ENCODE data around the gene S100A16.
"Not testable (repeated sequence)": the region's sequence is repeated elsewhere in the genome, so short reads cannot be mapped to it uniquely, and the experiment has no call there.

S100A16 gene

DNA sequence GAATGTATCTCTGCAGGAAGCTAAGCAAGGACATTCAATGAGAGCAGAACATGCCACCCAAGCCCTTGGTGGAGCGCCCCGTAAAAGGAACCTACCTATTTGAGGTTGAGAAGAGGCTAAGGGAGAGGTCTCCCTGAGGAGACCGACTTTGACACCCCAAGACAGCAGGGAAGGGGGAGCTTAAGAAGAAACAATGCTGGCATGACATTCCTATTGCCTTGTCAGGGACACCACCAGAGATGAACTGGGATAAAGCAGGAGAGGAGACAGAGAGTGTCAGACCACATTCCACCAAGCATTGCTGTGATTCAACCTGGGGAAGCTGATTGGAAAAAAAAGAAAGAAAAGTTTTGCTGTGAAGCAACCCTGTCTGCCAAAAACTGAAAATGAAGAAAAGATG is 34.0 kb downstream of the S100A16 start:
- H3K4me3 ChIP-seq (ENCODE audit: low read depth, low read length), result no peak overlapping the region
- TF ChIP-seq, protein P1, sequence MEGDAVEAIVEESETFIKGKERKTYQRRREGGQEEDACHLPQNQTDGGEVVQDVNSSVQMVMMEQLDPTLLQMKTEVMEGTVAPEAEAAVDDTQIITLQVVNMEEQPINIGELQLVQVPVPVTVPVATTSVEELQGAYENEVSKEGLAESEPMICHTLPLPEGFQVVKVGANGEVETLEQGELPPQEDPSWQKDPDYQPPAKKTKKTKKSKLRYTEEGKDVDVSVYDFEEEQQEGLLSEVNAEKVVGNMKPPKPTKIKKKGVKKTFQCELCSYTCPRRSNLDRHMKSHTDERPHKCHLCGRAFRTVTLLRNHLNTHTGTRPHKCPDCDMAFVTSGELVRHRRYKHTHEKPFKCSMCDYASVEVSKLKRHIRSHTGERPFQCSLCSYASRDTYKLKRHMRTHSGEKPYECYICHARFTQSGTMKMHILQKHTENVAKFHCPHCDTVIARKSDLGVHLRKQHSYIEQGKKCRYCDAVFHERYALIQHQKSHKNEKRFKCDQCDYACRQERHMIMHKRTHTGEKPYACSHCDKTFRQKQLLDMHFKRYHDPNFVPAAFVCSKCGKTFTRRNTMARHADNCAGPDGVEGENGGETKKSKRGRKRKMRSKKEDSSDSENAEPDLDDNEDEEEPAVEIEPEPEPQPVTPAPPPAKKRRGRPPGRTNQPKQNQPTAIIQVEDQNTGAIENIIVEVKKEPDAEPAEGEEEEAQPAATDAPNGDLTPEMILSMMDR (IDR thresholded peaks at IDR 0.05; ENCODE audit: borderline replicate concordance, insufficient read depth, low read depth, low read length), result no peak

DNA sequence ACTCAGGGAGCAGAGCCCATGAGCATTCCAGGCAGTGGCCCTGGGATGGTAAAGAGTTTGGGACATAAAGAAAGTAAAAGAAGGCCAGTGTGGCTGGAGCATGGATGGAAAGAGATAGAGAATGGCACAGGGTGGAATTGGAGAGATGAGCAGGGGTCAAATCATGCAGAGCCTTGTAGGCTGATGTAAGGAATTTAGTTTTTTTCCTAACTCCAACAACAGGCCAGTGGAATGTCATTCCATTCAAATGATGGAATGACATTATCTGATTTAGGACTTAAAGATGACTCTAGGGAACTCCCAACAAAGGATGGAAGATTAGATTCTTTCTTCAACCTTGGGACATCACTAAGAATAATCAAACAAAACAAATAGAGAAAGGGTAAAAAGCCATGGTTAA is 34.4 kb downstream of the S100A16 start:
- no peak overlapping the region for H3K4me3 ChIP-seq (ENCODE audit: low read depth, low read length)
- TF ChIP-seq, protein P1 (IDR thresholded peaks at IDR 0.05; ENCODE audit: borderline replicate concordance, insufficient read depth, low read depth, low read length), result no peak

GRCh38 chr1:153577624-153578051 is 35.3 kb downstream of the S100A16 start:
- H3K4me3 ChIP-seq (ENCODE audit: low read depth, low read length), result no peak overlapping the region
- TF ChIP-seq, protein P1 (IDR thresholded peaks at IDR 0.05; ENCODE audit: borderline replicate concordance, insufficient read depth, low read depth, low read length), result no peak

DNA sequence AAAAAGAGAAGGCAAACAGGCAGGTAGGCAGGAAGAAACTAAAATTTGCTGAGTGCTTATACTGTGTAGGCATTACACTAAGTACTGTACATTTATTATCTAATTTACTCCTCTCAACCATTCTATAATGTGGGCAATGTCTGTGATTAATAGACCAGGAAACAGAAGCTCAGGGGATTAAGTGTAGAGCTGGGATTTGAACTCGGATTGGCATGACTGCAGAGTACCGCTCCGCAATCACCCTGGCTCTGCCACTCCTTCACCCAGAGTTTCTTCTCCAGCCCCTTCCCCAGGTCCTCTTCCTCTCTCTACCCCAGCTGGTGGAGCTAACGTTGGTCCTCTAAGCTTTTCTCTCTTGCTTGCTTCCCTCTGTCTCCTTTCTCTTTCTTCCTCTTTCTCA is 35.8 kb downstream of the S100A16 start:
- H3K4me3 ChIP-seq (ENCODE audit: low read depth, low read length), result no peak overlapping the region
- TF ChIP-seq, protein P1 (IDR thresholded peaks at IDR 0.05; ENCODE audit: borderline replicate concordance, insufficient read depth, low read depth, low read length), result no peak

DNA sequence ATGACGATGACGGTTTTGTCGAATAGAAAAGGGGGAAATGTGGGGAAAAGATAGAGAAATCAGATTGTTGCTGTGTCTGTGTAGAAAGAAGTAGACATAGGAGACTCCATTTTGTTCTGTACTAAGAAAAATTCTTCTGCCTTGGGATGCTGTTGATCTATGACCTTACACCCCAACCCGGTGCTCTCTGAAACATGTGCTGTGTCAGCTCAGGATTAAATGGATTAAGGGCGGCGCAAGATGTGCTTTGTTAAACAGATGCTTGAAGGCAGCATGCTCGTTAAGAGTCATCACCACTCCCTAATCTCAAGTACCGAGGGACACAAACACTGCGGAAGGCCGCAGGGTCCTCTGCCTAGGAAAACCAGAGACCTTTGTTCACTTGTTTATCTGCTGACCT is 37.4 kb downstream of the S100A16 start:
- H3K4me3 ChIP-seq (ENCODE audit: low read depth, low read length), result not testable (repeated sequence)

DNA sequence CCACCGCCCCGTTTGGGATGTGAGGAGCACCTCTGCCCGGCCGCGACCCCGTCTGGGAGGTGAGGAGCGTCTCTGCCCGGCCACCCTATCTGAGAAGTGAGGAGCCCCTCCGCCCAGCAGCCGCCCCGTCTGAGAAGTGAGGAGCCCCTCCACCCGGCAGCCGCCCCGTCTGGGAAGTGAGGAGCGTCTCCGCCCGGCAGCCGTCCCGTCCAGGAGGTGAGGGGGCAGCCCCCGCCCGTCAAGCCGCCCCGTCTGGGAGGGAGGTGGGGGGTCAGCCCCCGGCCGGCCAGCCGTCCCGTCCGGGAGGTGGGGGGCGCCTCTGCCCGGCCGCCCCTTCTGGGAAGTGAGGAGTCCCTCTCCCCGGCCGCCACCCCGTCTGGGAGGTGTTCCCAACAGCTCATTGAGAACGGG is 37.9 kb downstream of the S100A16 start:
- H3K4me3 ChIP-seq (ENCODE audit: low read depth, low read length), result not testable (repeated sequence)

GRCh38 chr1:153573351-153573750 is 39.6 kb downstream of the S100A16 start:
- TF ChIP-seq, protein P1 (IDR thresholded peaks at IDR 0.05; ENCODE audit: borderline replicate concordance, insufficient read depth, low read depth, low read length), result no peak
- no peak overlapping the region for H3K4me3 ChIP-seq (ENCODE audit: low read depth, low read length)

GRCh38 chr1:153572569-153573015 is 40.3 kb downstream of the S100A16 start:
- no peak overlapping the region for H3K4me3 ChIP-seq (ENCODE audit: low read depth, low read length)
- TF ChIP-seq, protein P1 (IDR thresholded peaks at IDR 0.05; ENCODE audit: borderline replicate concordance, insufficient read depth, low read depth, low read length), result peak; percentile 84
